Measurements from ENCODE around the gene CACNA1S.

- TF ChIP-seq CTCF (IDR thresholded peaks at IDR 0.05; ENCODE audit: insufficient read depth, low read length, poor library complexity, severe bottlenecking) (no peak), EZH2phosphoT487 (conservative IDR thresholded peaks at IDR 0.05; ENCODE audit: low read length) (no peak)
These were observed 15.0 kb downstream of the CACNA1S start for GRCh38 chr1:201096977-201097856.
